TTC549 (cell line): Measurements from ENCODE around the gene ICA1L.

Experiments
- FAIRE-seq: peaks from 2 replicates; lab custom pipeline; 2012; peaks lifted over from hg19 to GRCh38; lab: Jason Lieb, UNC

ICA1L gene

GRCh38 chr2:202736826-202737225, 134.7 kb downstream of the ICA1L start:
- no peak for FAIRE-seq

GRCh38 chr2:202726070-202726469, 145.5 kb downstream of the ICA1L start:
- no peak for FAIRE-seq

- FAIRE-seq = no peak
Observed at GRCh38 chr2:202723746-202724145, 147.8 kb downstream of the ICA1L start.
